Stimulated activated naive CD4-positive, alpha-beta T cell treated with Interleukin-2 at 50 U/mL for 16 hours (primary cell): ENCODE measurements around the gene PALLD.

ENCODE experiments used
- DNase-seq: peaks from one replicate; lab custom pipeline; 2025; lab: John Stamatoyannopoulos, UW

PALLD gene

GRCh38 chr4:168647646-168648375, 151.0 kb downstream of the PALLD start:
- DNase-seq, result no peak

- DNase-seq, result no peak
Observed at GRCh38 chr4:168648494-168648893, 151.6 kb downstream of the PALLD start.

GRCh38 chr4:168648929-168649328, 152.1 kb downstream of the PALLD start:
- no peak for DNase-seq

- DNase-seq, result no peak
Observed at GRCh38 chr4:168651374-168651773, 154.5 kb downstream of the PALLD start.

- DNase-seq, result no peak
Observed at GRCh38 chr4:168651864-168652263, 155.0 kb downstream of the PALLD start.

- no peak for DNase-seq
Observed at GRCh38 chr4:168652755-168653154, 155.9 kb downstream of the PALLD start.

- DNase-seq, result no peak
Observed at GRCh38 chr4:168654104-168654847, 157.4 kb downstream of the PALLD start.

- no peak for DNase-seq
Observed at GRCh38 chr4:168654848-168655174, 158.0 kb downstream of the PALLD start.

GRCh38 chr4:168655182-168655581, 158.3 kb downstream of the PALLD start:
- DNase-seq, result no peak

- DNase-seq, result no peak
Observed at GRCh38 chr4:168656055-168656660, 159.3 kb downstream of the PALLD start.

- no peak for DNase-seq
Observed at GRCh38 chr4:168656946-168657473, 160.2 kb downstream of the PALLD start.

- DNase-seq, result no peak
Observed at GRCh38 chr4:168658751-168659150, 161.9 kb downstream of the PALLD start.

GRCh38 chr4:168659741-168660465, 163.1 kb downstream of the PALLD start:
- no peak for DNase-seq

- no peak for DNase-seq
Observed at GRCh38 chr4:168662297-168662984, 165.6 kb downstream of the PALLD start.

GRCh38 chr4:168664242-168664891, 167.5 kb downstream of the PALLD start:
- DNase-seq, result no peak

- DNase-seq, result no peak
Observed at GRCh38 chr4:168666531-168666930, 169.7 kb downstream of the PALLD start.

- DNase-seq, result no peak
Observed at GRCh38 chr4:168667376-168667775, 170.5 kb downstream of the PALLD start.

- no peak for DNase-seq
Observed at GRCh38 chr4:168667921-168668320, 171.1 kb downstream of the PALLD start.

- DNase-seq, result no peak
Observed at GRCh38 chr4:168673476-168673875, 176.6 kb downstream of the PALLD start.

- no peak for DNase-seq
Observed at GRCh38 chr4:168674077-168674747, 177.4 kb downstream of the PALLD start.

GRCh38 chr4:168674866-168675265, 178.0 kb downstream of the PALLD start:
- DNase-seq, result no peak
